H9 (cell line): Measurements from ENCODE around the gene ZNF467. TPM values are rescaled to one million over a fixed set of nuclear protein-coding genes. Genes with fewer than 3 reads are reported as not detected.
A peak's percentile ranks its signal among the peaks of the same experiment; 100 is the strongest.

Experiments used
- DNase-seq: peaks from one replicate; pipeline ENCODE4 v3.0.0-alpha.2; 2017
- H2AFZ ChIP-seq: one replicate; pipeline ENCODE4 v1.6.1; 2013; ENCODE audit warnings: mild to moderate bottlenecking, low read length, control low read depth, moderate library complexity
- H2AK5ac ChIP-seq: 2 replicates; pipeline ENCODE4 v1.6.1; 2013; ENCODE audit warnings: low read length, control low read depth, mixed read lengths; ENCODE audit not compliant: insufficient read length
- H2BK120ac ChIP-seq: one replicate; pipeline ENCODE4 v1.6.1; 2013; ENCODE audit warnings: low read depth, mild to moderate bottlenecking, low read length, control low read depth, inconsistent platforms; ENCODE audit not compliant: poor library complexity, severe bottlenecking
- H2BK12ac ChIP-seq: 2 replicates; pipeline ENCODE4 v1.6.1; 2013; ENCODE audit warnings: low read length, control low read depth, mixed read lengths, low read depth; ENCODE audit not compliant: insufficient read length
- H2BK15ac ChIP-seq: 2 replicates; pipeline ENCODE4 v1.6.1; 2013; ENCODE audit warnings: low read depth, low read length, control low read depth
- H2BK20ac ChIP-seq: one replicate; pipeline ENCODE4 v1.6.1; 2013; ENCODE audit warnings: low read depth, mild to moderate bottlenecking, low read length, control low read depth, inconsistent platforms; ENCODE audit not compliant: poor library complexity, severe bottlenecking
- H2BK5ac ChIP-seq: 2 replicates; pipeline ENCODE4 v1.6.1; 2013; ENCODE audit warnings: low read length, control low read depth, mixed read lengths; ENCODE audit not compliant: insufficient read length
- H3K14ac ChIP-seq: 2 replicates; pipeline ENCODE4 v1.6.1; 2013; ENCODE audit warnings: low read length, control low read depth; ENCODE audit not compliant: insufficient read depth
- H3K18ac ChIP-seq: 2 replicates; pipeline ENCODE4 v1.6.1; 2013; ENCODE audit warnings: low read depth, mild to moderate bottlenecking, mixed read lengths, low read length, control low read depth; ENCODE audit not compliant: insufficient read length
- H3K23ac ChIP-seq: 2 replicates; pipeline ENCODE4 v1.6.1; 2013; ENCODE audit warnings: low read length, control low read depth, mixed read lengths, low read depth; ENCODE audit not compliant: insufficient read length
- H3K23me2 ChIP-seq: 2 replicates; pipeline ENCODE4 v1.6.1; 2013; ENCODE audit warnings: low read depth, mild to moderate bottlenecking, mixed read lengths, low read length, control low read depth; ENCODE audit not compliant: insufficient read length, poor library complexity, severe bottlenecking
- H3K27ac ChIP-seq: 2 replicates; pipeline ENCODE4 v1.5.1; 2013; ENCODE audit warnings: low read length, control low read depth, mixed read lengths, low read depth; ENCODE audit not compliant: insufficient read length
- H3K27me3 ChIP-seq: 2 replicates; pipeline ENCODE4 v1.6.1; 2013; ENCODE audit warnings: low read length, control low read depth, inconsistent platforms; ENCODE audit not compliant: insufficient read depth
- H3K4ac ChIP-seq: 2 replicates; pipeline ENCODE4 v1.6.1; 2013; ENCODE audit warnings: low read depth, mild to moderate bottlenecking, control low read depth, inconsistent platforms, low read length, moderate library complexity
- H3K4me1 ChIP-seq: 2 replicates; pipeline ENCODE4 v1.6.1; 2013; ENCODE audit warnings: low read length, control low read depth, inconsistent platforms; ENCODE audit not compliant: insufficient read depth
- H3K4me2 ChIP-seq: 2 replicates; pipeline ENCODE4 v1.6.1; 2013; ENCODE audit warnings: low read length, control low read depth, mixed read lengths; ENCODE audit not compliant: insufficient read length, insufficient read depth
- H3K56ac ChIP-seq: 2 replicates; pipeline ENCODE4 v1.6.1; 2013; ENCODE audit warnings: low read depth, mild to moderate bottlenecking, mixed read lengths, low read length, control low read depth; ENCODE audit not compliant: insufficient read length
- H3K79me1 ChIP-seq: 2 replicates; pipeline ENCODE4 v1.6.1; 2013; ENCODE audit warnings: low read depth, mild to moderate bottlenecking, moderate library complexity, low read length, control low read depth, inconsistent platforms; ENCODE audit not compliant: insufficient read depth, poor library complexity, severe bottlenecking
- H3K79me2 ChIP-seq: 2 replicates; pipeline ENCODE4 v1.6.1; 2013; ENCODE audit warnings: low read length, control low read depth, inconsistent platforms; ENCODE audit not compliant: insufficient read depth
- H3K9ac ChIP-seq: 2 replicates; pipeline ENCODE4 v1.6.1; 2013; ENCODE audit warnings: low read length, control low read depth, mixed read lengths; ENCODE audit not compliant: insufficient read length; ENCODE audit errors: extremely low read depth
- H3K9me3 ChIP-seq: one replicate; pipeline ENCODE4 v1.6.1; 2013; ENCODE audit warnings: low read depth, low read length, inconsistent platforms; ENCODE audit not compliant: control insufficient read depth
- H3T11ph ChIP-seq: one replicate; pipeline ENCODE4 v1.6.1; 2013; ENCODE audit warnings: mild to moderate bottlenecking, low read length, control low read depth, inconsistent platforms
- H4K20me1 ChIP-seq: one replicate; pipeline ENCODE4 v1.6.1; 2013; ENCODE audit not compliant: control insufficient read depth, insufficient read length, insufficient read depth
- H4K5ac ChIP-seq: 2 replicates; pipeline ENCODE4 v1.6.1; 2013; ENCODE audit warnings: low read depth, mild to moderate bottlenecking, mixed read lengths, low read length, control low read depth; ENCODE audit not compliant: insufficient read length
- H4K8ac ChIP-seq: replicated peaks from 2 replicates; pipeline ENCODE4 v1.6.1; 2013; ENCODE audit warnings: low read length, control low read depth, mixed read lengths, low read depth; ENCODE audit not compliant: insufficient read length
- H4K91ac ChIP-seq: 2 replicates; pipeline ENCODE4 v1.6.1; 2013; ENCODE audit warnings: low read depth, mild to moderate bottlenecking, moderate library complexity, mixed read lengths, low read length, control low read depth; ENCODE audit not compliant: insufficient read length
- H3K27ac Mint-ChIP-seq, 3 experiments: 2 replicates in 2 of 3; 3 replicates in 1 of 3; pipeline ENCODE4 v1.8.0; 2020 to 2021; ENCODE audit warnings: mixed read lengths in 3 of 3, mild to moderate bottlenecking in 1 of 3, moderate library complexity in 1 of 3
- H3K27me3 Mint-ChIP-seq: 2 replicates; pipeline ENCODE4 v1.8.0; 2021; ENCODE audit warnings: low read depth, mild to moderate bottlenecking, moderate library complexity, mixed read lengths
- H3K36me3 Mint-ChIP-seq, 3 experiments: 2 replicates in 2 of 3; 3 replicates in 1 of 3; pipeline ENCODE4 v1.8.0; 2020 to 2021; ENCODE audit warnings: low read depth in 3 of 3, mixed read lengths in 3 of 3; ENCODE audit not compliant: insufficient read depth in 1 of 3
- H3K4me1 Mint-ChIP-seq, 2 experiments: 2 replicates each; pipeline ENCODE4 v1.8.0; 2020; ENCODE audit warnings: mixed read lengths in 2 of 2
- H3K4me3 Mint-ChIP-seq, 2 experiments: 2 replicates in 1 of 2; 3 replicates in 1 of 2; pipeline ENCODE4 v1.8.0; 2020 to 2021; ENCODE audit warnings: mild to moderate bottlenecking in 2 of 2, mixed read lengths in 2 of 2, moderate library complexity in 1 of 2
- H3K9me3 Mint-ChIP-seq, 2 experiments: 2 replicates in 1 of 2; 3 replicates in 1 of 2; pipeline ENCODE4 v1.8.0; 2020; ENCODE audit warnings: mild to moderate bottlenecking in 2 of 2, mixed read lengths in 2 of 2, moderate library complexity in 1 of 2
- CTCF ChIP-seq: fragments of 200-600 bp; sonication (generic); conservative IDR thresholded peaks from 3 replicates; pipeline ENCODE4 v1.8.0; 2021; ENCODE audit warnings: antibody characterized with exemption, mild to moderate bottlenecking
- WGBS: extraction: QIAGEN DNeasy Blood & Tissue Kit; methylation state at CpG from one replicate; pipeline ENCODE4 v1.1.7; 2013; ENCODE audit warnings: missing lambda C conversion rate, low lambda C conversion rate, mixed read lengths; ENCODE audit not compliant: insufficient read length; ENCODE audit errors: extremely low coverage; 5-methylcytosine and 5-hydroxymethylcytosine counted together
- total RNA-seq: library from RNA; stranded (reverse); gene quantifications from 2 replicates; pipeline ENCODE4 v1.2.1, GENCODE V29; 2021

The ZNF467 gene
- total RNA-seq, 1 experiment from 2014 or later: 0.31 TPM

- DNase-seq: no peak
- peak overlapping the region; percentile 20 for H3K4me2 ChIP-seq
These were observed 7.2 kb downstream of the ZNF467 start for GRCh38 chr7:149766135-149766675.

More at GRCh38 chr7:149766135-149766675, 7.2 kb downstream of the ZNF467 start:
- no peak overlapping the region for H3K18ac ChIP-seq
- no peaks in the 10 kb centered on the region for H3K79me1 ChIP-seq
- no peak overlapping the region for H2AK5ac ChIP-seq
- peaks cover 90% of the 10 kb centered on the region for H3K27me3 ChIP-seq
- no peak overlapping the region for H3T11ph ChIP-seq
- peaks cover 18 to 26% of the 10 kb centered on the region in 2 experiments for H3K4me1 Mint-ChIP-seq
- H4K5ac ChIP-seq: no peak overlapping the region
- no peak overlapping the region for H2BK120ac ChIP-seq
- no peak overlapping the region for H2BK5ac ChIP-seq
- H3K79me2 ChIP-seq: no peaks in the 10 kb centered on the region
- no CpG with 5 or more reads among the region's 18 CpGs for WGBS
- H3K4me1 ChIP-seq: no peaks in the 10 kb centered on the region
- no peak overlapping the region for H4K91ac ChIP-seq
- H3K23ac ChIP-seq: no peak overlapping the region
- H2BK12ac ChIP-seq: no peak overlapping the region
- no peak overlapping the region for H2BK15ac ChIP-seq
- no peak overlapping the region for H2AFZ ChIP-seq
- no peak overlapping the region for H3K4ac ChIP-seq
- peaks cover 12% of the 10 kb centered on the region for H3K23me2 ChIP-seq
- no peaks in the 10 kb centered on the region for H3K9me3 ChIP-seq
- H3K9me3 Mint-ChIP-seq: no peaks in the 10 kb centered on the region; a peak in 1 of 5 replicates
- no peaks in the 10 kb centered on the region; a peak in 1 of 7 replicates for H3K36me3 Mint-ChIP-seq
- H3K27ac Mint-ChIP-seq: no peak overlapping the region
- H3K27me3 Mint-ChIP-seq: peaks cover 100% of the 10 kb centered on the region
- H3K56ac ChIP-seq: no peak overlapping the region
- no peak overlapping the region for H3K27ac ChIP-seq
- H3K14ac ChIP-seq: no peak overlapping the region
- H4K8ac ChIP-seq: no peak overlapping the region
- no peak overlapping the region for H3K9ac ChIP-seq
- peak overlapping the region; percentile 55 to 80 for H3K4me3 Mint-ChIP-seq
- no peaks in the 10 kb centered on the region for H4K20me1 ChIP-seq
- no peak for TF ChIP-seq CTCF
- H2BK20ac ChIP-seq: no peak overlapping the region
